Epithelial cell of prostate (primary cell): ENCODE data around the gene PRKAG3.
A peak's percentile ranks its signal among the peaks of the same experiment; 100 is the strongest.
"Not testable (repeated sequence)": the region's sequence is repeated elsewhere in the genome, so short reads cannot be mapped to it uniquely, and the experiment has no call there.

ENCODE experiments used
- DNase-seq: peaks from one replicate; pipeline ENCODE4 v3.0.0-alpha.2; 2011; ENCODE audit warnings: low read depth, low spot score
- H3K27ac ChIP-seq: fragments of 450-650 bp; 2 replicates; pipeline ENCODE4 v1.5.1; 2017; ENCODE audit warnings: mild to moderate bottlenecking

PRKAG3 gene

GRCh38 chr2:218849721-218850120, 18.1 kb upstream of the PRKAG3 start:
- no peak for DNase-seq
- no peak overlapping the region for H3K27ac ChIP-seq

GRCh38 chr2:218846963-218847362, 15.4 kb upstream of the PRKAG3 start:
- H3K27ac ChIP-seq, DNase-seq: not testable (repeated sequence)

GRCh38 chr2:218844334-218844733, 12.7 kb upstream of the PRKAG3 start:
- H3K27ac ChIP-seq, DNase-seq: not testable (repeated sequence)

DNA sequence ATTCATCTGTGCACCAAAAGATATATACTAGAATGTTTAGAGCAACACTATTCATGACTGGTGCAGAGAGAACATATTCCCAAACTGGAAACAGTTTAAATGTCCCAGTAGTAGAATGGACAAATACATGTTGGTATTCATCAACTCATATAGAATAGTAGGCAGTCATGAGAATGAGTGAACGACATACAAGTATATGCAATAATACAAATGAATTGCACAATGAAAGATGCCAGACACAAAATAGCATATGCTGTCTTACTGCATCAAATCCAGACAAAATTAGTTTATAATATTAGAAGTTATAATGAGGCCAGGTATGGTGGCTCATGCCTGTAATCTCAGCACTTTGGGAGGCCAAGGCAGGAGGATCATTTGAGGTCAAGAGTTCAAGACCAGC, 8.3 kb upstream of the PRKAG3 start:
- no peak for DNase-seq
- H3K27ac ChIP-seq = peak overlapping the region; percentile 33

- H3K27ac ChIP-seq = peak overlapping the region; percentile 33
- peak; percentile 18 for DNase-seq
These were observed 7.8 kb upstream of the PRKAG3 start for GRCh38 chr2:218839430-218839829.

DNA sequence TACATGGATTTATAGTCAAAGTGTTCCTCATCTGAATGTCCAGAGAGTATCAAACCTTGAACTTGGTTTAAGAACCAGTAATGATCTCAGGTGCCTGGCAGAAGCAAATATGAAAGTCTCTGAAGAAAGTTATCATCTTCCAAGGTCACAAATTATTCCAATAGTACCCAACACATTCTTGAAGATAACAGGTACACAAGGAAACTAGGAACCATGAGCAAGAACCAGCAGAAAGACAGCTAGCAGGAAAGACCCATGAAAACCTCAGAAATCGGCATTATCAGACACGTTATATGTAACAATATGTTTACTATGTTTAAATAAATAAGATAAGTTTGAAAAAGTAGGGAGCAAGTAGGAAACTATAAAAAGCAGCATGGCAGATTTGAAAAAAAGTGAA, 5.9 kb upstream of the PRKAG3 start:
- H3K27ac ChIP-seq = no peak overlapping the region
- DNase-seq = no peak

DNA sequence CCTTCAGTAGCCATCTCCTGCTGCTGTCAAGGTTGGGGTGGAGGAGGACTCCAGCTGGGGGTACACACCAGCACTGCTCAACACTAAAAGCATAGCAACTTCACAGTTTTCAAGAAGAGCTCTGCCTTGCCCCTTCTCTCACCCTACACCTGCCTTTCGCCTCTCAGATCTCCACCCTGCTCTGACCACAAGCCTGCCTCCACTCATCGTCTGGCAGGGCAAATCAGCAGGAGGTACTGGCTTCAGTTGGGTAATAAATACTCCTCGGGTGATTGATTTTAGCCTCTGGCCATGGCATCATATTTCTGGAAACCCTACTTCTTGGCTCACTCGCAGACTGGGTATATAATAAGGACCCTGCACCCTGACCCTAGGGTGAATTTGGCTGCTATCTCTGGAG, 3.1 kb upstream of the PRKAG3 start:
- no peak overlapping the region for H3K27ac ChIP-seq
- DNase-seq = no peak

DNA sequence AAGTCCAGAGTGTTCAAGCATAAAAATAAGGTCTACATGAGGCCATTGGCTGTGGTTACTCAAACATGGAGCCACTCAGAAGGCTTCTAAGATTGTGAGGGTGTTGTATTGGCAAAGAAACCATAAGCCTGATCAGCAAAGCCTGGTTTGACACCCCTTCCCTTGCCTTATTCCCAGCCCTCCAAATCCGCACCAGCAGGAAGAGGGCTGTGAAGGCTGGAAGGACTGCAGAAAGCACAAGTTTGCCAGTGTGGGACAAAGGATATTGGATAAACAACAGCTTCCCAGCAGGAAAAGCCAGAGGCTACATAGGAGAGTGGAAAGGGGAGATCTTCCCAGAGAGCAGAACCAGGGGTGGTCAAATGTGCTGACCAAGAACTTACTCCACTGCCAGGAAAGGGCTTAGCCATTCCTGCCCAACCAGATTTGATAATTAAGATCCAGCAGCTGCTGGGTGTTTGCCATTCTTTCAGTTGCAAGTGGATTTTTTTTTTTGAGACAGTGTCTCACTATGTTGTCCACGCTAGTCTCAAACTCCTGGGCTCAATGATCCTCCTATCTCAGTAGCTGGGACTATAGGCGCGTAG, 1.5 kb upstream of the PRKAG3 start:
- no peak overlapping the region for H3K27ac ChIP-seq
- no peak for DNase-seq

DNA sequence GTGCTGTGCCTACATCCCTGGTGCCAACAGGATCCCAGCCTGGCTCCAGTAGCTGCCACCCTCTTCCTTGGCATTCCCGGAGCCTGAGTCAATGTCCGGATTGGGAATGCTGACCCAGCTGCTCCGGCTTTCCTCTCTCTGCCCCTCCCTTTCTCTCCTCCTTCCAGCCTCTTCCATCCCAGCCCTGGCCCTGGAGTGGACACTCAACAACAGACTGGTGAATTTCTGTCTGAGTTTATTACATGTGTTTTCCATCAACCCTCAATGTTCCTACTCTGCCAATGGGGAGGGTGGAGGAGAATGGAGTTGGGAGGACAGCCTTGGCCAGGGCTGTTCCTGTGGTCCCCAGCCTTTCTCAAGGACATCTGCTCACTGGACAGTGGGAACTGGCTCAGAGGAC, 917 bp upstream of the PRKAG3 start:
- no peak overlapping the region for H3K27ac ChIP-seq
- no peak for DNase-seq

DNA sequence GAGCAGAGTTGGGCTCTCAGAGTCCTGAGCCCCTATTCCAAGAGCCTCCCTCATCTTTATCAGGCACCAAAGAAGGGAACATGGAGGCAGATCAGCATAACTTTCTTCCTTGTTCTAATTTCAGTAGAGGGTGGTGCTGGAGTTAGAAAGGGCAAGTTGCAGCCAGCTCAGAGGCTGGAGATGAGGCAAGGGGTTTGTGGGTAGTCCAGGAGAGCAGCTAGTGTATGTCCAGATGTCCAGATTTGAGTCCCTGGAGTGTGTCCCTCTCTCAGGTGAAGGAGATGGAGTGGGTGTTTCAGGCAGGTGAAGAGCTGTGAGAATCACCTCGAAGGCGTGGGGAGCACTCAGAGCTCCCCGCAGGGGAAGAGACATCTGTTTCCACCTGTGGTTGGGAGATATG, 478 bp upstream of the PRKAG3 start:
- no peak overlapping the region for H3K27ac ChIP-seq
- no peak for DNase-seq

DNA sequence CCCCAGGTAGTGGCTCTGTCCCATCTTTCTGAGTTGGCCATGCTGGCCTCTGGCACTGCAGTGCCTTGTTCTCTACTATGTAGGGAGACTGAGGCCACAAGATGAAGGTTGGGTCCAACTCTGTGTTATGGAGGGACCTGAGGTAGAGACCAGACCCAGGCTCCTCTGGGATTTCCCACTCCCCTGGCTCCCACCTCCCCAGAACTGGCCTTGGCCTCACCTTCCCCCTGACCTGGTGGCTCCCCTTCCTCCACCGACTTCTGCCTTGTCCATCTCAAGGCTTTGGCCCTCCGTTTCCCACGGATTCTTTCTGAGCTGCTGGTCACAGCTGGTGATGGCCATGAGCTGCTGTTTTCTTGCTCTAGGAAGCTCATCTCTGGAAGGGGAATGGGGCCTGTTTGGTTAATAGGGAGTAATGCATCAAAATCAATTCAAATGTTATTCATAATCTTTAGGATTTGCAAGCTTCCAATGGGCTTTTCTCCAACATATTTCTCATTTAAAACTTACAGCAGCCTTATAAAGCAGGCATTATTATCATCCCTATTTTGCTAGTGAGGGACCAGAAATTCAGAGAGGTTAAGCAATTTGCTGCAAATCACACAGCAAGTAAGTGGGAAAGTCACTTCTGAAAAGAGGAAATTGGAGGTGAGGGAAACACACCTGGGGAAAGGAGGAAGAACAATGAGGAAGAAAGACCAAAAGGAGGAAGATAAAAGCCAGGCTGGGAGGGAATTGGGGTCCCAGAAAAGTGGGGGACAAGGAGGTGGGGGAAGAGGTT, 887 bp downstream of the PRKAG3 start:
- H3K27ac ChIP-seq = no peak overlapping the region
- no peak for DNase-seq

DNA sequence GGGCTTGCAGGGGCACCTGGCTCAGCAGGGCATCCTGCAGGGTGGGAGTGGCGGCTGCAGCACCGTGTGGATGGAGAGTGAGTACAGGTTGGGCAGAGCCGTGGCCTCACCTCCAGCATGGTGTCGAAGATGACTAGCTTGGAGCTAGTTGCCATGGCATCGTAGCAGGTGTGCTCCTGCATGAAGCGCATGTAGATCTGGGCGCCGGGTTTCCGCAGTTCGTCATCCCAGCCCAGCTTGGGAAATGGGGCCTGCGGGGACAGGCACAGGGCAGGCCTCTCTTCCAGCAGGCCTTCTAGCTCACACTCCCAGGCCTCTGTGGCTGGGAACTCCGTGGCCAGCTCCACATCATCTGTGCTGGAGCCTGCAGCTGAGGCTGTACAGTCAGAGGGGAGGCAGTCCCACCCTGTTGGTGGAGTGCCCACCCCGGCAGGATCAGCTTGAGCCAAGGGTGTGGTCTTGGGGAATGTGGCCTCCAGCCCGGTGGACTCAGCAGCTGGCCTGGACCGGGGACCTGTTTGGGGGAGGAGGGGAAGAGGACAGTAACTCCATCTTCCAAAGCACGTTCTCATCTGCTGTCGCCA, 1.6 kb downstream of the PRKAG3 start:
- DNase-seq = no peak
- no peak overlapping the region for H3K27ac ChIP-seq

DNA sequence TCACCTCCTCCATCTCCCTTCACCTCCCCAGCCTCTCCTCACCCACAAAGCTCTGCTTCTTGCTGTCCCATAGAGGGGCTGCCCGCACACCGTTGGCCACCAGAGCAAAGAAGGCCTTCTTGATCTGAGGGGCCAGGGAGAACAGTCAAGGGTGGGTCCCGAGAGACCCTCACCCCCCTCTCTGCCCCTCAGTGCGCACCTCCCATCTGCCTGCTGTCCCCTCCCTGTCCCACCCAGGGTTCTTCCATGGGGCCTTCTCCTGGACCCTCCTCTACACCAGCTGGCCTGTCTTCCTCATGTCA, 3.2 kb downstream of the PRKAG3 start:
- H3K27ac ChIP-seq = no peak overlapping the region
- no peak for DNase-seq

- no peak overlapping the region for H3K27ac ChIP-seq
- no peak for DNase-seq
These were observed 3.7 kb downstream of the PRKAG3 start for GRCh38 chr2:218827701-218828476.

DNA sequence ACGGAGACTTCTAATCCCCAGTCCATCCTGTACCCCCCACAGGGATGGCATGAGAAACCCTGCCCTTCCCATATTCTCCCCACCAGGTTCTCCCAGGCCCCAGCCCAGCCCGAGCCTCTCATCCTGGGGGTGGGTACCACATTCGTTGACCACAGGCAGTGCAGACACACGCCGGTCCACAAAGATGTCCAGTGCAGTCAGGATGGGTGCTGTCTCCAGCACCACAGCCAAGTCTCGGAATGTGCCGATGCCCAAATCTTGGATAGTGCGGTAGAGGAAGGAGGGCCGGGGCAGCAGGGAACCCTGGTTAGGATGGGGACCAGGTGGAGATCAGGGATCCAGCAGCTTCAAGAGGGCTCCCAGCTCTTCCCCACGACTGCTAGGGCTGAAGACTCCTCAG, 4.8 kb downstream of the PRKAG3 start:
- no peak overlapping the region for H3K27ac ChIP-seq
- DNase-seq = no peak

DNA sequence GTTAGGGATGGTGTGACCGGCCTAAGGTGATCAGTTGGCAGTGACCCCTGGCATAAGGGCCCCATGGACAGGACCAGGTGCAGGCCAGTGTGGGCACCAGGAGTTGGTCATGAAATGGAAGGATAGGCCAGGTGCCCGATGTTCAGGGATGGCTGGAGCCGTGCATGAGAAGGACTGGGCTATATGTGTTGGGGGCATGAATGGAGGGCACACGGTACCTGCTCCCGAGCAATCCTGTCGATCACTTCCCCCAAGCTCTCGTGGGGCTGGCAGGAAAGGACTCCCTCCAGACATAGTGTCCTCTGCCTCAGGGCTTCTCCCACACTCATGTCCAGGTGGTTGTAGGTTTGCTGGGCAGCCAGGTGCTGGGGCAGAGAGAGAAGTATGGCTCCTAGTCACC, 7.6 kb downstream of the PRKAG3 start:
- DNase-seq = no peak
- no peak overlapping the region for H3K27ac ChIP-seq

- no peak overlapping the region for H3K27ac ChIP-seq
- DNase-seq = no peak
These were observed 8.3 kb downstream of the PRKAG3 start for GRCh38 chr2:218823196-218823855.

DNA sequence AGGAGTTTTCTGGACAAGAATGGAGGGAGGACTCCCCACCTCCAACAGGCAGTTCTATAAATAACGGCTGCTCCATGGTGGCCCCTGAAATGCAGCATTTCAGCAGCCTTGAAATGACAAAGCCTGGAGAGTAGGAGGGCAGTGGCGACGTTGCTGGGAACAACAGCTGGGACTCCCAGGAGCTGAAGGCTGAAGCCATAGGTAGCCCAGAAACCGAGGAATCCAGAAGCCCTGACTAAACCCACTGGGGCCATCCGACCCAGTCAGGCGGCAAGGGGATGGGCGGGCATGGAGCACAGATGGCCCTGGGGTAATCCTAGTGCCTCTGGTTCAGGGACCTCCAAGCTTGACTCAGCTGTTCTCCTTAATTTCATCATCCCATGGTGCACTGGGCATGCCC, 9.0 kb downstream of the PRKAG3 start:
- no peak overlapping the region for H3K27ac ChIP-seq
- no peak for DNase-seq

DNA sequence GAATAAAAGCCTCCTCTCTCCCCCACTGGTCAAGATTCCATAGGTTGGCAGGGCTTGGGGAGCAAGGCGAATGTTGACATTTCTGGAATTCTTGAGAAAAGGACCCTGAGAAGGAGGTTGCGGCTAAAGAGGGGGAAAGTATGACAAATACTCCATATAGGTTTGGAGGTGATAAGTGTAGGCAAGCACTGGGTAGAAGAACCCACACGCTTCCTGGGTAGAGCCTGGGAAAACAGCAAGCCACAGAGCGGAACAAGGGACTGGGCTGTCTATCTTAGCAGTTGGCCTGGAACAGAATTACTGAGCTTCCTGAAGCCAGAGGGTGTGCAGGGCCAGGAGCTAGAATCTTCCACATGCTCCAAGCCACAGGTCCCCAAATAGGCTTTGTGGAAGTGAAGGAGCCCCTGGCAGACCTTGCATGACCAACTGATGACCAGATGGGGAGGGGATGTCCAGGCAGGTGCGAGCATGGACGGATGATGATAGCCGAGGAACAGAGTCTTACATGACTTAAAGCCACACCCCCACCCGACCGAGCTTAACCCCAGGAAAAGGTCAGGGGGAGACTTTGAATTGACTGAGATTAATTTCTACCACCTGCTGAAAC, 9.9 kb downstream of the PRKAG3 start:
- DNase-seq = no peak
- H3K27ac ChIP-seq = no peak overlapping the region

- no peak overlapping the region for H3K27ac ChIP-seq
These were observed 10.7 kb downstream of the PRKAG3 start for GRCh38 chr2:218820746-218821369.

More at GRCh38 chr2:218820746-218821369, 10.7 kb downstream of the PRKAG3 start:
- DNase-seq = no peak
